Uterus (tissue), 4 donors: ENCODE measurements around the gene ASIC4. TPM values are rescaled to one million over a fixed set of nuclear protein-coding genes. Genes with fewer than 3 reads are reported as not detected.

Experiments
- DNase-seq, 2 donors: peaks; one replicate each; pipeline ENCODE4 v3.0.0-alpha.2; 2019 to 2020
- H3K27ac ChIP-seq, 2 donors: fragments of 200-600 bp; sonication (generic); 1 replicate in 1 of 2; 2 replicates in 1 of 2; pipeline ENCODE4 v1.5.1; 2016 to 2018
- H3K27me3 ChIP-seq, 2 donors: fragments of 200-600 bp; sonication (generic); one replicate each; pipeline ENCODE4 v1.5.1; 2018 to 2019; ENCODE audit warnings: control low read depth in 1 of 2
- H3K36me3 ChIP-seq, 2 donors: fragments of 200-600 bp; sonication (generic); one replicate each; pipeline ENCODE4 v1.5.1; 2019; ENCODE audit warnings: control low read depth in 1 of 2
- H3K4me1 ChIP-seq, 2 donors: fragments of 200-600 bp; sonication (generic); one replicate each; pipeline ENCODE4 v1.5.1; 2018 to 2019; ENCODE audit warnings: control low read depth in 1 of 2
- H3K4me3 ChIP-seq, 2 donors: fragments of 200-600 bp; sonication (generic); 1 replicate in 1 of 2; 2 replicates in 1 of 2; pipeline ENCODE4 v1.5.1; 2018 to 2019; ENCODE audit warnings: mild to moderate bottlenecking in 1 of 2
- H3K9me3 ChIP-seq, 2 donors: fragments of 200-600 bp; sonication (generic); one replicate each; pipeline ENCODE4 v1.5.1; 2019; ENCODE audit warnings: control low read depth in 1 of 2
- CTCF ChIP-seq, 4 experiments: fragments of 200-600 bp in 2 of 4; fragments of 450-650 bp in 2 of 4; sonication (generic) in 2 of 4; IDR thresholded peaks; one replicate each; pipeline ENCODE4 v1.5.1; 2016 to 2019; ENCODE audit warnings: antibody characterized with exemption in 4 of 4, mild to moderate bottlenecking in 2 of 4, moderate library complexity in 1 of 4
- POLR2A ChIP-seq, 2 donors: fragments of 450-650 bp; IDR thresholded peaks; one replicate each; pipeline ENCODE4 v1.6.1; 2016; ENCODE audit warnings: antibody characterized with exemption in 2 of 2, mild to moderate bottlenecking in 1 of 2, moderate library complexity in 1 of 2
- intact Hi-C: fragments of 100-400 bp; cut with DNase I; formaldehyde crosslinking; loops from one replicate; pipeline ENCODE4 v1.15.1; 2023; ENCODE audit warnings: low total_unique reads
- total RNA-seq, 4 donors: library from RNA; depleted of rRNA in 3 of 4; stranded (reverse); fragments of >200 nt in 3 of 4; gene quantifications; one replicate each; pipeline versions ENCODE4 v1.1.0 to v1.2.4, GENCODE V29; 2014 to 2023
- donor health status: DM: yes; HTN: yes; CAD: no.

ASIC4 gene
- total RNA-seq, 4 donors from 2014 or later, result 0.21 to 0.30 TPM; not detected in 2

GRCh38 chr2:219507581-219508443, 6.5 kb upstream of the ASIC4 start:
- peaks cover 0 to 13% of the 10 kb centered on the region in 2 donors for H3K4me1 ChIP-seq
- H3K27me3 ChIP-seq, result no peaks in the 10 kb centered on the region
- H3K36me3 ChIP-seq, result no peaks in the 10 kb centered on the region
- no peaks in the 10 kb centered on the region for H3K9me3 ChIP-seq
- H3K4me3 ChIP-seq, result no peak overlapping the region
- TF ChIP-seq CTCF (IDR thresholded peaks at IDR 0.05), result no peak
- no peak for TF ChIP-seq POLR2A (IDR thresholded peaks at IDR 0.05)
- DNase-seq, result peak in 1 of 2 donors; percentile 26
- H3K27ac ChIP-seq, result no peak overlapping the region
- intact Hi-C loops, result no loop called here

DNA sequence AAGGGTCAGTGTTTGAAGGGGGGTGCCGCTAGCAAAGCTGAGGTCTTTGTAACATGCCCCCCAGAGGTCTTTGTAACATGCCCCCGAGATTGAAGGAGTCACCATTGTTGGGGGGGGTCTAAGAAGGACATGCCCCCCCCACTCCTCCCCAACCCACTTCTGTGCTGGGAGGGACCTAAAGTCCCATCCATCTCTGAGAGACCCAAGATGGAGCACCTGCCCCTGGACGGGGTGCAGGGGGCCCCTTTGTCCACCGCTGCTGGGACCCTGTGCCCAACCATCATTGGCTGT, 5.9 kb upstream of the ASIC4 start:
- Histone ChIP-seq H3K27me3 (no peaks in the 10 kb centered on the region), H3K4me1 (peaks cover 0 to 13% of the 10 kb centered on the region in 2 donors), H3K9me3 (no peaks in the 10 kb centered on the region), H3K4me3 (no peak overlapping the region), H3K36me3 (no peaks in the 10 kb centered on the region), H3K27ac (no peak overlapping the region)
- DNase-seq, result no peak
- no peak for TF ChIP-seq POLR2A (IDR thresholded peaks at IDR 0.05)
- TF ChIP-seq CTCF (IDR thresholded peaks at IDR 0.05), result no peak
- intact Hi-C loops, result no loop called here

GRCh38 chr2:219508971-219509779, 5.1 kb upstream of the ASIC4 start:
- Histone ChIP-seq H3K9me3 (no peaks in the 10 kb centered on the region), H3K27me3 (no peaks in the 10 kb centered on the region), H3K27ac (no peak overlapping the region), H3K4me3 (no peak overlapping the region), H3K4me1 (peaks cover 0 to 13% of the 10 kb centered on the region in 2 donors), H3K36me3 (no peaks in the 10 kb centered on the region)
- peak in 1 of 2 donors; percentile 24 for DNase-seq
- no peak for TF ChIP-seq POLR2A (IDR thresholded peaks at IDR 0.05)
- no peak for TF ChIP-seq CTCF (IDR thresholded peaks at IDR 0.05)
- intact Hi-C loops, result no loop called here

GRCh38 chr2:219509780-219510511, 4.3 kb upstream of the ASIC4 start:
- H3K4me3 ChIP-seq, result peak overlapping the region; percentile 3 to 20
- no peaks in the 10 kb centered on the region for H3K27me3 ChIP-seq
- H3K9me3 ChIP-seq, result no peaks in the 10 kb centered on the region
- H3K36me3 ChIP-seq, result no peaks in the 10 kb centered on the region
- intact Hi-C loops, result no loop called here
- peak; percentile 66 to 67 for DNase-seq
- no peak overlapping the region for H3K27ac ChIP-seq
- peak; percentile 50 to 77 (median 70) for TF ChIP-seq CTCF (IDR thresholded peaks at IDR 0.05)
- no peak for TF ChIP-seq POLR2A (IDR thresholded peaks at IDR 0.05)
- H3K4me1 ChIP-seq, result peaks cover 0 to 13% of the 10 kb centered on the region in 2 donors
